GM12875 (cell line): Measurements from ENCODE around the gene PTX4.

Experiments used
- H3K4me3 ChIP-seq: one replicate; pipeline ENCODE4 v1.5.1; 2011; ENCODE audit warnings: low read depth, low read length, control low read depth
- TF ChIP-seq, protein P1 (sequence below): IDR thresholded peaks from 2 replicates; pipeline ENCODE4 v1.5.1; 2011; ENCODE audit warnings: low read depth, mild to moderate bottlenecking, control low read depth, inconsistent platforms, low read length, moderate library complexity, borderline replicate concordance; ENCODE audit not compliant: insufficient read depth

PTX4 gene

DNA sequence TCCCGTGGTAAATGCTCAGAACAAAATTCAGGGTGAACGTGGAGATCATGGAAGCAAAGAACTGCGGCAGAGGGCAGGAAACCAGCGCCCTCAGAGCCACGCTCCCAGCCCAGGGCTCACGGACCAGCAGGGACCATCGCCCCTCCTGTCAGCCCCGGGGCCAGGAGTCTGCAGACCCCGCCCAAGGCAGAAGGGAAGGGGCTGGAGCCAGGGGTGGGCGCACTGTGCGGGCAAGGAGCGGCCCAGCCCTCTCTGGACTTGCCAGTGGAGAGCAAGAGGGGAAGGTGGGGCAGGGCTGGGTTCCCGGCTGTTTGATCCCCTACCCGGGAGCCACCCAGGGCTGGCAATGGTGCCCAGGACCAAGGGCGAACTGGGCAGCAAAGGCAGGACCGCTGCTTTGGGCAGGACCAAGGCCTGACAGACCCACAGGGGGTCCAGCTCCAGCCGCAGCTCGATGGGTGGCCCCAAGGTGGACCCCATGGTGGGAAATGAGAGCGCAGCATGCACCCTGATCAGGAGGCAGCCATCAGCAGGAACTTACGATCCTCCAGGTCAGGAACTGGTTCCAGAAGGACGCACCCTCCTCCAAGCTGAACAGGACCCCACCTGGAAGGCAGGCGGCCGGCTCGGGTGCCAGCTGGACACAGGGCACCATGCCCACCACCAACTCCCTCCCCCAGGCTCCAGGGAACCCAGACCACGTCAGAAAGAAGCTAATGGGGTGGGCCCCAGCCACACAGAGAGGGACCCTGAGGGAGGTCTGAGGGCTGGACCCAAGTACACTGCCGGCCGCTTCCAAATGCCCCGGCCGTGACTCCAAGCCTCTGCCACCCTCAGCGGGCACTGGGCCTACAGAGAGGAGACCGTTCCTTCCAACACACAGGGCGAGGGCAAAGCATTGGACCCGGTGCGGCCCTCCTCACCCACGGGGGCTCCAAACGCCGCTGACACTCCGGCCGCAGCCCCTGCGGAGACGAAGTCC, 33.3 kb downstream of the PTX4 start:
- TF ChIP-seq, protein P1, sequence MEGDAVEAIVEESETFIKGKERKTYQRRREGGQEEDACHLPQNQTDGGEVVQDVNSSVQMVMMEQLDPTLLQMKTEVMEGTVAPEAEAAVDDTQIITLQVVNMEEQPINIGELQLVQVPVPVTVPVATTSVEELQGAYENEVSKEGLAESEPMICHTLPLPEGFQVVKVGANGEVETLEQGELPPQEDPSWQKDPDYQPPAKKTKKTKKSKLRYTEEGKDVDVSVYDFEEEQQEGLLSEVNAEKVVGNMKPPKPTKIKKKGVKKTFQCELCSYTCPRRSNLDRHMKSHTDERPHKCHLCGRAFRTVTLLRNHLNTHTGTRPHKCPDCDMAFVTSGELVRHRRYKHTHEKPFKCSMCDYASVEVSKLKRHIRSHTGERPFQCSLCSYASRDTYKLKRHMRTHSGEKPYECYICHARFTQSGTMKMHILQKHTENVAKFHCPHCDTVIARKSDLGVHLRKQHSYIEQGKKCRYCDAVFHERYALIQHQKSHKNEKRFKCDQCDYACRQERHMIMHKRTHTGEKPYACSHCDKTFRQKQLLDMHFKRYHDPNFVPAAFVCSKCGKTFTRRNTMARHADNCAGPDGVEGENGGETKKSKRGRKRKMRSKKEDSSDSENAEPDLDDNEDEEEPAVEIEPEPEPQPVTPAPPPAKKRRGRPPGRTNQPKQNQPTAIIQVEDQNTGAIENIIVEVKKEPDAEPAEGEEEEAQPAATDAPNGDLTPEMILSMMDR: no peak

GRCh38 chr16:1454561-1454960, 34.2 kb downstream of the PTX4 start:
- no peak overlapping the region for H3K4me3 ChIP-seq
- TF ChIP-seq, protein P1: no peak

More for the DNA sequence above, 33.3 kb downstream of the PTX4 start:
- no peak overlapping the region for H3K4me3 ChIP-seq

DNA sequence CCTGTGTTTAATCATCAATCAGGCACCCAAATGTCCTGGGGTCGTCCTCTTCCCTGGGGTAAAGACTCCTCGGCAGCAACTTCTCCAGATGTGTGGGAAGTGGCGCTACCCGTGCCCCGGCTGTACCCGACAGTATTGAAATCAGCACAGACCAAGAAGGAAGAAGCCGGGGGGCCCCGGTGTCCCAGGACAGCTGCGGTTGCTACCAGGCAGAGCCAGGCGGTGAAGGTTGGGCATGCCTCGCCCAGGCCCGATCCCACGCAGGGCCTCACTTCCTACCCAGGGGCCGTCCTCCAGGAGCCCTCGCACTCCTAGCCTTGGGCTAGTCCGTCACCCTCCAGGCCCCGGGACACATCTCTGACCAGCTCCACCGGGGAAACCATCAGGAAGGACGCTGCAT, 35.4 kb downstream of the PTX4 start:
- TF ChIP-seq, protein P1: no peak
- no peak overlapping the region for H3K4me3 ChIP-seq

GRCh38 chr16:1452530-1452929, 36.2 kb downstream of the PTX4 start:
- H3K4me3 ChIP-seq: no peak overlapping the region
- TF ChIP-seq, protein P1: no peak

GRCh38 chr16:1451702-1452392, 36.9 kb downstream of the PTX4 start:
- TF ChIP-seq, protein P1: no peak
- H3K4me3 ChIP-seq: no peak overlapping the region

DNA sequence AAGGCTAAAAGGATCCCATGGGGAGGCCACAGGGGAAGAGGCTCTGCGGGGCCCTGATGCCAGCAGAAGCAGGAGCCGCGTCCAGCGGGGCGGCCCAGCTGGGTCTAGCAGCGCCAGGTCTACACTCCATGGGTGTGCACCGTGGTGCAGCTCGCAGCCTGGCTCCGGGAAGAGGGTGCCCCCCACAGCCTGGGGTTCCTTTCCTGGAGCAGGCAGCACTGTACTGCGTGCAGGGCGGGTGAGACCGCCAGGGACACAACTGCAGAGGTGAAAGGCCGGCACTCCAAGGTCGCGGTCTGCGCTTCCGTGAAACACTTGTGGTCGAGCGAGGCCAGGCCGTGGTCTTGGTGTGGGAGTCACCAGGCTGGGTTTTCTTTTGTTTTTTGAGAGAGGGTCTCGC, 37.9 kb downstream of the PTX4 start:
- H3K4me3 ChIP-seq: no peak overlapping the region
- TF ChIP-seq, protein P1: no peak
